Liver (tissue), 9 donors: ENCODE measurements around the gene EYA3. TPM values are rescaled to one million over a fixed set of nuclear protein-coding genes. Genes with fewer than 3 reads are reported as not detected.

Experiments
- DNase-seq: peaks from one replicate; pipeline ENCODE4 v3.0.0-alpha.2; 2017; ENCODE audit warnings: low spot score
- H3K27ac ChIP-seq, 2 donors: one replicate each; pipeline ENCODE4 v1.7.0; 2013; ENCODE audit warnings: inconsistent platforms in 2 of 2, low read length in 2 of 2, control low read depth in 1 of 2, low read depth in 1 of 2, mild to moderate bottlenecking in 1 of 2
- H3K27me3 ChIP-seq, 4 donors: one replicate each; pipeline versions ENCODE4 v1.6.1 to v1.7.0; 2013; ENCODE audit warnings: low read length in 3 of 4, inconsistent platforms in 1 of 4, mild to moderate bottlenecking in 1 of 4, moderate library complexity in 1 of 4; ENCODE audit not compliant: control insufficient read depth in 4 of 4, insufficient read depth in 4 of 4
- H3K36me3 ChIP-seq, 4 donors: one replicate each; pipeline versions ENCODE4 v1.6.1 to v1.7.0; 2013; ENCODE audit warnings: low read length in 3 of 4, mild to moderate bottlenecking in 3 of 4, low read depth in 1 of 4, moderate library complexity in 1 of 4; ENCODE audit not compliant: control insufficient read depth in 4 of 4, insufficient read depth in 3 of 4
- H3K4me1 ChIP-seq, 4 donors: one replicate each; pipeline versions ENCODE4 v1.6.1 to v1.7.0; 2013; ENCODE audit warnings: low read length in 3 of 4, mild to moderate bottlenecking in 3 of 4, moderate library complexity in 1 of 4; ENCODE audit not compliant: control insufficient read depth in 4 of 4, insufficient read depth in 4 of 4
- H3K4me3 ChIP-seq, 3 donors: one replicate each; pipeline versions ENCODE4 v1.6.1 to v1.7.0; 2013; ENCODE audit warnings: low read length in 3 of 3, control low read depth in 1 of 3, low read depth in 1 of 3, mild to moderate bottlenecking in 1 of 3
- H3K9ac ChIP-seq, 2 donors: one replicate each; pipeline ENCODE4 v1.7.0; 2013; ENCODE audit warnings: low read length in 2 of 2, mild to moderate bottlenecking in 2 of 2, moderate library complexity in 2 of 2, control low read depth in 1 of 2, low read depth in 1 of 2
- H3K9me3 ChIP-seq, 4 donors: one replicate each; pipeline versions ENCODE4 v1.6.1 to v1.7.0; 2013; ENCODE audit warnings: low read length in 3 of 4; ENCODE audit not compliant: control insufficient read depth in 4 of 4
- CTCF ChIP-seq: fragments of 150-350 bp; IDR thresholded peaks from 2 replicates; pipeline ENCODE4 v1.5.1; 2017; ENCODE audit warnings: improper control_type of control experiment, low read depth, low read length; ENCODE audit not compliant: missing input control
- EGR1 ChIP-seq, 2 donors: IDR thresholded peaks; 2 replicates each; pipeline ENCODE4 v1.6.1; 2016 to 2018; ENCODE audit warnings: antibody characterized with exemption in 2 of 2, low read depth in 2 of 2
- FOXA1 ChIP-seq: IDR thresholded peaks from 2 replicates; pipeline ENCODE4 v1.6.1; 2016; ENCODE audit warnings: antibody characterized with exemption
- FOXA2 ChIP-seq: IDR thresholded peaks from 2 replicates; pipeline ENCODE4 v1.6.1; 2016; ENCODE audit warnings: antibody characterized with exemption
- GABPA ChIP-seq, 2 donors: IDR thresholded peaks in 1 of 2; conservative IDR thresholded peaks in 1 of 2; 2 replicates each; pipeline ENCODE4 v1.6.1; 2016; ENCODE audit warnings: antibody characterized with exemption in 2 of 2, mild to moderate bottlenecking in 1 of 2, moderate library complexity in 1 of 2
- HNF4A ChIP-seq, 2 donors: conservative IDR thresholded peaks; 2 replicates each; pipeline ENCODE4 v1.6.1; 2016; ENCODE audit warnings: antibody characterized with exemption in 2 of 2, mild to moderate bottlenecking in 2 of 2
- HNF4G ChIP-seq: IDR thresholded peaks from 2 replicates; pipeline ENCODE4 v1.6.1; 2016; ENCODE audit warnings: antibody characterized with exemption
- JUND ChIP-seq, 2 donors: IDR thresholded peaks; 2 replicates each; pipeline ENCODE4 v1.6.1; 2016; ENCODE audit warnings: antibody characterized with exemption in 2 of 2
- MAX ChIP-seq: IDR thresholded peaks from 2 replicates; pipeline ENCODE4 v1.6.1; 2016; ENCODE audit warnings: antibody characterized with exemption
- NR2F2 ChIP-seq: IDR thresholded peaks from 2 replicates; pipeline ENCODE4 v1.6.1; 2016; ENCODE audit warnings: antibody characterized with exemption
- RAD21 ChIP-seq, 2 donors: IDR thresholded peaks; 2 replicates each; pipeline ENCODE4 v1.6.1; 2016; ENCODE audit warnings: antibody characterized with exemption in 2 of 2, mild to moderate bottlenecking in 2 of 2
- REST ChIP-seq: IDR thresholded peaks from 2 replicates; pipeline ENCODE4 v1.6.1; 2016; ENCODE audit warnings: antibody characterized with exemption, mild to moderate bottlenecking
- RXRA ChIP-seq, 2 donors: IDR thresholded peaks; 2 replicates each; pipeline ENCODE4 v1.6.1; 2017 to 2018; ENCODE audit warnings: antibody characterized with exemption in 2 of 2, mild to moderate bottlenecking in 1 of 2
- SP1 ChIP-seq: IDR thresholded peaks from 2 replicates; pipeline ENCODE4 v1.6.1; 2018; ENCODE audit warnings: antibody characterized with exemption, mild to moderate bottlenecking
- TAF1 ChIP-seq: conservative IDR thresholded peaks from 2 replicates; pipeline ENCODE4 v1.6.1; 2016; ENCODE audit warnings: antibody characterized with exemption, mild to moderate bottlenecking
- YY1 ChIP-seq: IDR thresholded peaks from 2 replicates; pipeline ENCODE4 v1.6.1; 2016; ENCODE audit warnings: antibody characterized with exemption, mild to moderate bottlenecking
- ZBTB33 ChIP-seq: IDR thresholded peaks from 2 replicates; pipeline ENCODE4 v1.6.1; 2016; ENCODE audit warnings: antibody characterized with exemption
- WGBS: extraction: QIAGEN DNeasy Blood & Tissue Kit; methylation state at CpG from one replicate; pipeline ENCODE4 v1.1.7; 2013; 5-methylcytosine and 5-hydroxymethylcytosine counted together
- polyA plus RNA-seq, 2 donors: library from polyadenylated mRNA; stranded (reverse) in 1 of 2; unstranded in 1 of 2; fragments of 200-250 nt in 1 of 2; fragments of >200 nt in 1 of 2; fragmentation: Nextera tagmentation in 1 of 2; extraction: Ambion mirVana in 1 of 2; gene quantifications; one replicate each; pipeline versions ENCODE4 v1.2.1 to v1.2.3, GENCODE V29; 2013 to 2015
- total RNA-seq, 2 donors: library from RNA; depleted of rRNA; stranded (reverse); fragments of >200 nt; gene quantifications; one replicate each; pipeline ENCODE4 v1.2.3, GENCODE V29; 2014
- TF ChIP-seq, protein P1 (sequence below): IDR thresholded peaks from 2 replicates; pipeline ENCODE4 v1.6.1; 2016; ENCODE audit warnings: antibody characterized with exemption
- donor health status: healthy.
- donor health status: healthy.
- donor health status: healthy.
- donor health status: healthy.
- donor health status: healthy.

The EYA3 gene
- total and polyA plus RNA-seq, 4 donors = 3.6 to 12.6 (median 6.0) TPM

GRCh38 chr1:28058168-28058567 lies 30.2 kb downstream of the EYA3 start:
- Histone ChIP-seq H3K4me3 (no peak overlapping the region), H3K36me3 (peaks cover 0 to 2% (median 1%) of the 10 kb centered on the region in 4 donors), H3K27ac (no peak overlapping the region), H3K4me1 (peaks cover 0 to 6% (median 0%) of the 10 kb centered on the region in 4 donors), H3K9me3 (no peaks in the 10 kb centered on the region), H3K27me3 (no peaks in the 10 kb centered on the region), H3K9ac (no peak overlapping the region)
- TF ChIP-seq TAF1 = no peak
- TF ChIP-seq RAD21 (IDR thresholded peaks at IDR 0.05) = no peak
- no peak for TF ChIP-seq YY1
- TF ChIP-seq GABPA (IDR thresholded peaks at IDR 0.05 in 1 of 2, conservative IDR thresholded peaks at IDR 0.05 in 1 of 2) = no peak
- no peak for TF ChIP-seq EGR1 (IDR thresholded peaks at IDR 0.05; ENCODE audit: low read depth in 2 of 2)
- no peak for TF ChIP-seq ZBTB33
- no peak for TF ChIP-seq JUND (IDR thresholded peaks at IDR 0.05)
- TF ChIP-seq FOXA1 = no peak
- TF ChIP-seq FOXA2 = no peak
- no peak for TF ChIP-seq CTCF
- TF ChIP-seq, protein P1, sequence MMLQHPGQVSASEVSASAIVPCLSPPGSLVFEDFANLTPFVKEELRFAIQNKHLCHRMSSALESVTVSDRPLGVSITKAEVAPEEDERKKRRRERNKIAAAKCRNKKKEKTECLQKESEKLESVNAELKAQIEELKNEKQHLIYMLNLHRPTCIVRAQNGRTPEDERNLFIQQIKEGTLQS = no peak
- no peak for TF ChIP-seq HNF4G
- TF ChIP-seq SP1 = no peak
- no peak for TF ChIP-seq MAX
- no peak for TF ChIP-seq RXRA (IDR thresholded peaks at IDR 0.05)
- TF ChIP-seq NR2F2 = no peak
- no peak for TF ChIP-seq REST
- TF ChIP-seq HNF4A (conservative IDR thresholded peaks at IDR 0.05) = no peak
- DNase-seq = no peak
- WGBS = 91% methylated on average over 4 of the region's 4 CpGs
